COR-L47 (cell line): ENCODE measurements around the gene HBD.
"Not testable (repeated sequence)": the region's sequence is repeated elsewhere in the genome, so short reads cannot be mapped to it uniquely, and the experiment has no call there.

ENCODE experiments used
- DNase-seq: peaks from one replicate; lab custom pipeline; 2025; lab: John Stamatoyannopoulos, UW

HBD gene

DNA sequence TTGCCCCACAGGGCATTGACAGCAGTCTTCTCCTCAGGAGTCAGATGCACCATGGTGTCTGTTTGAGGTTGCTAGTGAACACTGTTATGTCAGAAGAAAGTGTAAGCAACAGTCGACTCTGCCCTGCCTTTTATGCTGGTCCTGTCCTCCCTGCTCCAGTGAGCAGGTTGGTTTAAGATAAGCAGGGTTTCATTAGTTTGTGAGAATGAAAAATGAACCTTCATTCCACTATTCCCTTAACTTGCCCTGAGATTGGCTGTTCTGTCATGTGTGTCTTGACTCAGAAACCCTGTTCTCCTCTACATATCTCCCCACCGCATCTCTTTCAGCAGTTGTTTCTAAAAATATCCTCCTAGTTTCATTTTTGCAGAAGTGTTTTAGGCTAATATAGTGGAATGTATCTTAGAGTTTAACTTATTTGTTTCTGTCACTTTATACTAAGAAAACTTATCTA is at the start of gene HBD:
TSS of gene HBD (minus strand) at position 103 of the 454 bp plus-strand sequence. CDS start at position 53, 50 bp downstream.
- no peak for DNase-seq

GRCh38 chr11:5283882-5284281 is 49.6 kb upstream of the HBD start:
- DNase-seq = no peak

GRCh38 chr11:5283086-5283485 is 48.8 kb upstream of the HBD start:
- DNase-seq = no peak

DNA sequence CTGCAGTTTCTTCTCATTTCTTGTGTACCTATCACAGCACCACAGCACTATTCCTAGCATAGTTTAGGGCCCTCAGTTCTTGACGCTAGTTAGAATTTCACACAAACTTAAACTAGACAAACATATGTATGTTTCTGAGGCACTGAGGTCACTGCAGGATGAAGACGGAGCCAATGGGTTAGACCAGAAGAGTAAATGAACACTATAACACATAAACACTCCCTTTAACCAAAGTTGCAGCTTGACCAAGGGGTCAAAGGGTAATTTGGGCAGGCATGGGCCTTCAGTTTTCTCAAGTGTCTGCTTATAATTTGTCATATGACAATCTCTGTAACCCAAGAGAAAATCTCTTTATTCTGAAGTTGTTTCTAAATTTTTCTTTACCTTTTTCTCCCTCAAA is 48.3 kb upstream of the HBD start:
- DNase-seq = no peak

DNA sequence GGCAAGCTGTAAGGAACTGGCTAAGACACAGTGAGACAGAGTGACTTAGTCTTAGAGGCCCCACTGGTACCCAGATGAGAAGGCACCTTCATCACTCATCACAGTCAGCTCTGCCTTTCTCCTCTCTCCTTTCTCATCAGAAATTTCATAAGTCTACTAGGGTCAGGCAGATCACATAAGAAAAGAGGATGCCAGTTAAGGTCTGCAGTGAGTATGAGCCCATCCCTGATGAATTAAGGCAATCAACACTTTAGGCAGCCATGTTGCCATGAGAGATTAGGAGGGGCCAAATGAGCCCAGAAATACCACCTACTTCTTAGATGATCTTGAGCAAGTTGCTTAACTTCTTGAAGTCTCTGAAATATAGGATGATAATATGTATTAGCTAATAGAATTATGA is 47.3 kb upstream of the HBD start:
- DNase-seq = no peak

GRCh38 chr11:5280582-5281102 is 46.4 kb upstream of the HBD start:
- no peak for DNase-seq

- DNase-seq = no peak
Observed at GRCh38 chr11:5279471-5280090, 45.3 kb upstream of the HBD start.

DNA sequence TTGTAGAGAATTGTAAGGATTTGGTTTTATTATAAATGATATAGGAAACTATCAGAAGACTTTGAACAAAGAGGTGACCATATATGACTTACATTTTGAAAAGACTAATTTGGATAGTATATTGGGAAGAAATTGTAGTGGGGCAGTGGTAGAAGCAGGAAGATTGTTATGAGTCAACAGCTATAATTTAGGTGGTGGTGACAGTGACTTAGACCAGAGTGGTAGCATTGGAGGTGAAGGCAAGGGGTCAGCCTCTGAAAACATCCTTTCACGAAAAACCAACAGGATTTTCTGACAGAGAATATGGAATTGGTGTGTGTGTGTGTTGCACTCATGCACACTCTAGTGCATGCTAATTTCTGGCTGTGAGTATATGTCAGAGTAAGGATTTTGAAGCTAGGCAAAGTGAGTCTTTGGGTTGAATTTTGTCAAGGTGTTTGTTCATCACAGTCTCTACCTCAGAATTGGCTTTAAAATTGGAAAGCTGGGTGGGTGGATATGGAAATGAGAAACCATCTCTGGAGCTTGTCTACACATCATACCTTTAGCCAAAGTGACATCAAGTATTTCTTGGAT is 43.6 kb upstream of the HBD start:
- DNase-seq = no peak

- no peak for DNase-seq
Observed at GRCh38 chr11:5276697-5277096, 42.4 kb upstream of the HBD start.

DNA sequence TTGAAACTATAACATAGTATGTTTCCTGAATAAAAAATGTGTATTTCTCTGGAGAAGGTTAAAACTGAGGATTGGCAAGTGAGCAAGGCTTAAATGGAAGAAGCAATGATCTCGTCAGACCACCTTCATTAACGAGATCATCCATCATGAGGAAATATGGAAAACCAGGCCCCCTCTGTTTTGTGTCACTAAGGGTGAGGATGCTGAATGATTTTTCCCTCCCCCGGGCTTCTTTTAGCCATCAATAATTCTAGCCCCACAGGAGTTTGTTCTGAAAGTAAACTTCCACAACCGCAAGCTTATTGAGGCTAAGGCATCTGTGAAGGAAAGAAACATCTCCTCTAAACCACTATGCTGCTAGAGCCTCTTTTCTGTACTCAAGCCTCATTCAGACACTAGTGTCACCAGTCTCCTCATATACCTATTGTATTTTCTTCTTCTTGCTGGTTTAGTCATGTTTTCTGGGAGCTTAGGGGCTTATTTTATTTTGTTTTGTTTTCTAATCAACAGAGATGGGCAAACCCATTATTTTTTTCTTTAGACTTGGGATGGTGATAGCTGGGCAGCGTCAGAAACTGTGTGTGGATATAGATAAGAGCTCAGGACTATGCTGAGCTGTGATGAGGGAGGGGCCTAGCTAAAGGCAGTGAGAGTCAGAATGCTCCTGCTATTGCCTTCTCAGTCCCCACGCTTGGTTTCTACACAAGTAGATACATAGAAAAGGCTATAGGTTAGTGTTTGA is 41.3 kb upstream of the HBD start:
- no peak for DNase-seq

GRCh38 chr11:5274395-5274794 is 40.1 kb upstream of the HBD start:
- DNase-seq = no peak

GRCh38 chr11:5272395-5273017 is 38.2 kb upstream of the HBD start:
- DNase-seq = no peak

- DNase-seq = no peak
Observed at GRCh38 chr11:5269715-5270147, 35.4 kb upstream of the HBD start, which contains the start of gene HBE1. Gene HBE1, minus strand, starts transcription at chr11:5269945. Its CDS starts 55 bp downstream, at chr11:5269890.

- DNase-seq = no peak
Observed at GRCh38 chr11:5267033-5267563, 32.8 kb upstream of the HBD start.

GRCh38 chr11:5266609-5267008 is 32.3 kb upstream of the HBD start:
- DNase-seq = no peak

DNA sequence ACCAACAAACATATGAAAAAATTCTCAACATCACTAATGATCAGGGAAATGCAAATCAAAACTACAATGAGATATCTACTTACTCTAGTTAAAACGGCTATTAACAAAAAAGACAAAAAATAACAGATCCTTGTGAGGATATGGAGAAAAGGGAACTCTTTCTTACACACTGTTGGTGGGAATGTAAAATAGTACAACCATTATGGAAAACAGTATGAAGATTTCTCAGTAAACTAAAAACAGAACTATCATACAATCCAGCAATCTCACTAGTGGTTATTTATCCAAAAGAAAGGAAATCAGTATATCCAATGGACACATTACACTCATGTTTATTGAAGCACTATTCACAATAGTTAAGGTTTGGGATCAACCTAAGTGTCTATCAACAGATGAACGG is 31.5 kb upstream of the HBD start:
- no peak for DNase-seq

DNA sequence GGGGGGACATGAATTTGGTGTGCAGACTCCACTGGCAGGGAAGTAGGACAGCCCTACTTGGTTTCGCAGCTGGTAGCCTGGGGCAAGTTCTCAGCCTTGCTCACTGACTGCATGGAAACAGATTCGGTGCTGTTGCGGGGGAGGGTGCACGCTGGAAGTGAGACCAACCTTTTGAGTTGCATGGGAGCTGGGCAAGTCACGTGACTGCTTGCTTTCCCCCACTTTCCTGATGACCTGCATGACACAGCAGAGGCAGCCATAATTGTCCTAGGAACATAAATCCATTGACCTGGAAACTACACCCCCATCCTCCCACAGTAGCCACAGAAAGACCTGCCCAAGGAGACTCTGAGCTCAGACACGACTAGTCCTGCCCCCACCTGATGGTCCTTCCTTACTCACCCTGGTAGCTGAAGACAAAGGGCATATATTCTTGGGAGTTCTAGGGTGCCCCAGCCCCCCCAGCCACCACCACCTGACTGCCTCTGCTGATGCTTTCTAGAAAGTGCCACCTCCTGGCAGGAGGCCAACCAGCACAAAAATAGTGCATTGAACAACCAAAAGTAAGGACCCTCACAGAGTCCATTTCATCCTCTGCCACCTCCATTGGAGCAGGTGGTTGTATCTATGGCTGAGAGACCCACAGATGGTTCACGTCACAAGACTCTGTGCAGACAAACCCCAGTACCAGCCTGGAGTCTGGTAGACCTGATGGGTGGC is 24.4 kb upstream of the HBD start:
- DNase-seq = no peak

- no peak for DNase-seq
Observed at GRCh38 chr11:5257296-5257695, 23.0 kb upstream of the HBD start.

DNA sequence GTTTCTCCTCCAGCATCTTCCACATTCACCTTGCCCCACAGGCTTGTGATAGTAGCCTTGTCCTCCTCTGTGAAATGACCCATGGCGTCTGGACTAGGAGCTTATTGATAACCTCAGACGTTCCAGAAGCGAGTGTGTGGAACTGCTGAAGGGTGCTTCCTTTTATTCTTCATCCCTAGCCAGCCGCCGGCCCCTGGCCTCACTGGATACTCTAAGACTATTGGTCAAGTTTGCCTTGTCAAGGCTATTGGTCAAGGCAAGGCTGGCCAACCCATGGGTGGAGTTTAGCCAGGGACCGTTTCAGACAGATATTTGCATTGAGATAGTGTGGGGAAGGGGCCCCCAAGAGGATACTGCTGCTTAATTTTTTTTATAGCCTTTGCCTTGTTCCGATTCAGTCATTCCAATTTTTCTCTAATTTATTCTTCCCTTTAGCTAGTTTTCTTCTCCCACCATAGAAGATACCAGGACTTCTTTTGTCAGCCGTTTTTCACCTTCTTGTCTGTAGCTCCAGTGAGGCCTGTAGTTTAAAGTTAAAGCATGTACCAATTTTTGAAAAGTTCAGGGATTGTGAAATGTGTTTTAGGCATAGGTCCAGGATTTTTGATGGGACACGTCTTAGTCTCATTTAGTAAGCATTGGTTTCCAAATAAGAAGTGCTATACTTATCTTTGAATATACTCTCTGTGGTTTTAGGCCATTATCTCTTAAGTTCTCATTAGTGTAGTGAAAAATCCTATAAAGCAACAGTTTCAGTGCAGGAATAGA is 20.5 kb upstream of the HBD start, which contains the start of gene HBG2:
TSS of gene HBG2 (minus strand) at position 136 of the 768 bp plus-strand sequence. CDS start at position 83, 53 bp downstream.
- DNase-seq = not testable (repeated sequence)

GRCh38 chr11:5254023-5254422 is 19.7 kb upstream of the HBD start:
- DNase-seq = not testable (repeated sequence)

DNA sequence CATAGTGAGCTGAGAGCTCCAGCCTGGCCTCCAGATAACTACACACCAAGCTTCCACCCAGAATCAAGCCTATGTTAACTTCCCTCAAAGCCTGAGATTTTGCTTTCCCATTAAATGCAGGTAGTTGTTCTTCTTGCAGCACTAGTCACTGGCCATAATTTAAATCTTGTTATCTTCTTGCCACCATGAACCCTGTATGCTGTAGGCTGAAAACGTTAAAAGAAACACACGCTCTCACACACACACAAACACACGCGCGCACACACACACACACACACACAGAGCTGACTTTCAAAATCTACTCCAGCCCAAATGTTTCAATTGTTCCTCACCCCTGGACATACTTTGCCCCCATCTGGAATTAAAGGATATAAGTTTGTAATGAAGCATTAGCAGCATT is 19.2 kb upstream of the HBD start:
- not testable (repeated sequence) for DNase-seq
